ENCODE data around the gene ABCC10. TPM values are rescaled to one million over a fixed set of nuclear protein-coding genes. Genes with fewer than 3 reads are reported as not detected.

The ABCC10 gene
- polyA plus RNA-seq, 2 of the 4 experiments (the other 2 are of a cell fraction), result 6.8 to 9.3 TPM

GRCh38 chr6:43407296-43407695 is 20.0 kb upstream of the ABCC10 start:
- FAIRE-seq, result no peak
- Histone ChIP-seq H3K4me1 (no peaks in the 10 kb centered on the region), H3K9me3 (no peaks in the 10 kb centered on the region), H3K27ac (no peak overlapping the region), H3K4me3 (no peak overlapping the region), H3K4me2 (no peak overlapping the region)
- no peak for ATAC-seq
- 85% methylated on average over 1 of the region's 1 CpG for WGBS (ENCODE audit: missing lambda C conversion rate)
- DNase-seq (ENCODE audit: low read depth in 1 of 2, low spot score in 1 of 2), result no peak
- ChIA-PET POLR2A (no interaction called here), CTCF (no interaction called here)
- TF ChIP-seq RAD21 (conservative IDR thresholded peaks at IDR 0.05 in 1 of 2, IDR thresholded peaks at IDR 0.05 in 1 of 2), result no peak
- TF ChIP-seq EHF (CRISPR knock-in tag; IDR thresholded peaks at IDR 0.05), result no peak
- no peak for TF ChIP-seq TP53 (CRISPR knock-in tag; IDR thresholded peaks at IDR 0.05)
- no peak for TF ChIP-seq RARB (CRISPR knock-in tag; IDR thresholded peaks at IDR 0.05)
- TF ChIP-seq MAZ (IDR thresholded peaks at IDR 0.05; ENCODE audit: borderline replicate concordance, low read depth, low read length), result no peak
- TF ChIP-seq GATA3 (IDR thresholded peaks at IDR 0.05; ENCODE audit: borderline replicate concordance), result no peak
- TF ChIP-seq HDAC2 (IDR thresholded peaks at IDR 0.05), result no peak
- TF ChIP-seq SREBF2 (IDR thresholded peaks at IDR 0.05), result no peak
- no peak for TF ChIP-seq EHMT2 (IDR thresholded peaks at IDR 0.05; ENCODE audit: low read depth)
- no peak for TF ChIP-seq ZNF302 (CRISPR knock-in tag; IDR thresholded peaks at IDR 0.05)
- no peak for TF ChIP-seq E2F6 (IDR thresholded peaks at IDR 0.05; ENCODE audit: borderline replicate concordance, low read depth)
- no peak for TF ChIP-seq BHLHE40 (IDR thresholded peaks at IDR 0.05; ENCODE audit: low read depth, low read length)
- no peak for TF ChIP-seq CBX8 (IDR thresholded peaks at IDR 0.05)
- no peak for TF ChIP-seq CHD2 (IDR thresholded peaks at IDR 0.05; ENCODE audit: low read length, partially characterized antibody)

GRCh38 chr6:43408259-43408658 is 19.1 kb upstream of the ABCC10 start:
- H3K9me3 ChIP-seq, result no peaks in the 10 kb centered on the region

More at GRCh38 chr6:43408259-43408658, 19.1 kb upstream of the ABCC10 start:
- ChIA-PET POLR2A (no interaction called here), CTCF (interaction anchor here (1.3 kb wide), 1 partner anchor 13 kb away, joined by 3 read pairs; no protein-coding TSS in a partner anchor)
- no peak overlapping the region for H3K4me3 ChIP-seq
- ATAC-seq (no peak), DNase-seq (ENCODE audit: low read depth in 1 of 2, low spot score in 1 of 2) (no peak), FAIRE-seq (no peak)
- H3K4me2 ChIP-seq, result no peak overlapping the region
- H3K27ac ChIP-seq, result no peak overlapping the region
- TF ChIP-seq HMGXB4 (CRISPR knock-in tag; IDR thresholded peaks at IDR 0.05; ENCODE audit: borderline replicate concordance) (no peak), MAX (IDR thresholded peaks at IDR 0.05) (no peak), FOSB (CRISPR knock-in tag; IDR thresholded peaks at IDR 0.05) (no peak), CEBPB (IDR thresholded peaks at IDR 0.05) (no peak), RARB (CRISPR knock-in tag; IDR thresholded peaks at IDR 0.05) (no peak), SREBF2 (IDR thresholded peaks at IDR 0.05) (no peak), CTCF (IDR thresholded peaks at IDR 0.05) (no peak), CHD2 (IDR thresholded peaks at IDR 0.05; ENCODE audit: low read length, partially characterized antibody) (no peak), KDM1A (IDR thresholded peaks at IDR 0.05; ENCODE audit: low read depth) (no peak), EHF (CRISPR knock-in tag; IDR thresholded peaks at IDR 0.05) (no peak), REST (IDR thresholded peaks at IDR 0.05) (no peak), USF2 (IDR thresholded peaks at IDR 0.05) (no peak), HEYL (CRISPR knock-in tag; IDR thresholded peaks at IDR 0.05) (no peak), JUN (IDR thresholded peaks at IDR 0.05) (no peak), BCL3 (IDR thresholded peaks at IDR 0.05) (no peak)
- 65% methylated on average over 4 of the region's 4 CpGs for WGBS (ENCODE audit: missing lambda C conversion rate)
- no peaks in the 10 kb centered on the region for H3K4me1 ChIP-seq
